Frontal cortex (tissue), 4 donors: Measurements from ENCODE around the gene UVRAG. TPM values are rescaled to one million over a fixed set of nuclear protein-coding genes. Genes with fewer than 3 reads are reported as not detected.

Experiments used
- DNase-seq, 2 donors: peaks; one replicate each; pipeline ENCODE4 v3.0.0; 2012; ENCODE audit warnings: low spot score in 2 of 2
- FAIRE-seq: peaks from 2 replicates; lab custom pipeline; 2012; peaks lifted over from hg19 to GRCh38; lab: Jason Lieb, UNC
- total RNA-seq: library from RNA; depleted of rRNA; stranded (reverse); fragments of >200 nt; gene quantifications from one replicate; pipeline ENCODE4 v1.2.3, GENCODE V29; 2014
- donor health status: control.
- donor health status: control.
- donor health status: control.

Gene UVRAG
- total RNA-seq, 1 donor from 2014 or later: 35.9 TPM

DNA sequence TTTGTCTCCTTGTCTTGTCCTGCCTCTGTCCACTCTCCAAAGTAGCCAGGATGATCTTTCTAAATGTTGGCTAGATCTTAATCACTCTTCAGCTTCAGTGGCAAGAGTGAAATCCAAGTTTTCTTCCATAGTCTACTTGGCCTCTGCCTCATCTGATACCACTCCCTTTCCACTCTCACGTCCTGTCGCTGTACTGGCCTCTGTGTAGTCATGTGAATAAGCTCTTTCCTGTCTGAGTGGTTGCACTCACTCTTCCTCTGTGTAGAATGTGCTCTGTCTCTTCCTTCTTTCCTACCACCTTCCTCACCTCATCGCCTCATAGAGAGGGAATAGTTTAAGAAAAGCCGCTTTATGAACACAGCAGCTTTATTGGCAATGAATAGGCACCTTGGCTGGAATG, 304.8 kb downstream of the UVRAG start:
- DNase-seq (no peak), FAIRE-seq (no peak)

DNA sequence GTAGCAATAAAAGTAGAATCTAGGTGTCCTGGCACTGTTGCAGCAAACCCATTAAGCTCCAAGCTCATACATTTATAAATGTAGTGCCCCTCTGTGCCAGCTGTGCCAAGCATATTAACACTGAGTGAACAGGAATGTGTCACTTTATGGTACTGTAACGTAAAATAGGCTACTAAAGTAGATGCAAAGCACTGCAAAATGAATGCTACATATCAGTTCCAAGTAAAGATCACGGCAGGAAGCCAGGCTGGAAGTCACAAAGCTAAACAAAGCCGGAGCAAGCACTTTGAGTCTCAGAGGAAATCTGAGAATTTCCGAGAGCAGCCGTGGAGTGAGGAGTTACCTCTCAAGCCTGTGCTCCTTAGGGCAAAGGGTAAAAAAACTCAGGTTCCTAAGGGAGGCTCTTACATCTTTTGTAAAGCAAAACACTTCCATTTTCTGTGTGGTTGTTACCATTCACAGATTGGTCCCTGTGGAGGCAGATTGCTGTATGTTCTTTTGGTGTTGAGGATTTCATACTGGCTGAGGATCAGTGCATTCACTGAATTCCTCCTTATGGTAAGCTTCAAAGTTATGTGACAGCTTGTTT, 305.6 kb downstream of the UVRAG start:
- DNase-seq: no peak
- FAIRE-seq: no peak

DNA sequence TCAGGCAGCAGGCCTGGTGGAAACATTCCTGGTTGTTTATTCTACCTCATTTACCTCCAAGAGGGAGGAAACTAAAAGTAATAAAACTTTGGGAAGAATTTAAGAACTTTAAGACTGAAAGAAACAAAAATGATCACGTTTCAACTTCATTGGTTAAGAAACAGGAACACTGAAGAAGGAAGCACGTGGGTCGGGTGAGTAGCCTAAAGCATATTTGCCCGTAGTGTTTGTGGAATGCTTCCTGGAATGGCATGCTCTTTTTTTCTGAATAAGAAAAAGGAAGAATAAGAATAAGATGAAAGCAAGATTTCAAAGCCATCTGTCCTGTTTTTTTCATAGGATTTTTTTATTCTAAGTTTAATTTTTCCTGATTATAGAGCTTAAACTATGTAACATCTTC, 308.2 kb downstream of the UVRAG start:
- no peak for FAIRE-seq
- DNase-seq: no peak

- FAIRE-seq (no peak), DNase-seq (no peak)
Observed at GRCh38 chr11:76124905-76125770, 310.1 kb downstream of the UVRAG start.

DNA sequence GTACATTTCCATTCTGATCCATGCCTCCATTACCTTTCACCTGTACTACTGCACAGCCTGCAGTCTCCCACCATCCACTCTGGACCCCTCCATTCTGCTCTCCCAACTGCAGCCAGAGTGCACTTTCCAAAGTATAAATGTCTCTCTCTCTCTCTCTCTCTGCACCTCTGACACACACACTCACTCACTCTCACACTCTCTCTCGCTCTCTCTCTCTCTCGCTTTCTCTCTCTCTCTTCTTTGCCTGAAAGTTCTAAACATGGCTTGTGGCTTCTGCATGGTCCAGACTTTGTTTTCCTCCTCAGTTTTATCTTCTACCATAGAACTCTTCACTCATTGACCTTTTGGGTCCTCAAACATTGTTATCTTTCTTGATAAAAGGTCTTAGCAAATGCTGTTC, 314.7 kb downstream of the UVRAG start:
- FAIRE-seq: no peak
- DNase-seq: no peak

GRCh38 chr11:76131142-76131541, 316.1 kb downstream of the UVRAG start:
- DNase-seq: no peak
- FAIRE-seq: no peak

GRCh38 chr11:76131671-76132631, 316.9 kb downstream of the UVRAG start:
- FAIRE-seq (no peak), DNase-seq (no peak)

DNA sequence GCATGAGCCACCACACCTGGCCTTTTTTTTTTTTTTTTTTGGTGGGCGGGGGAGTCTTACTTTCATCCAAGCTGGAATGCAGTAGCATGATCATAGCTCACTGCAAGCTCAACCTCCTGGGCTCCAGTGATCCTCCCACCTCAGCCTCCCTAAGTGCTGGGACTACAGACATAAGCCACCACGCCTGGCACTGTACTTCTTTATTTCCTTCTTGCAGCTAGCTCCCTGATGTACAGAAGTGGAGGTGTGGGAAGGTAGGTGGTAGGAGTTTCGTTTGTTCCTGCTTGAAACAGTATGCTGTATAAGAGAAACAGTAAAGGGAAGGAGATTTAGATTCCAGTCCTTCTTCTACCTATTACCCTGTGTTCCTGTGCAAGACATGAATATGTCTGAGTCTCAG, 319.2 kb downstream of the UVRAG start:
- DNase-seq (no peak), FAIRE-seq (no peak)

DNA sequence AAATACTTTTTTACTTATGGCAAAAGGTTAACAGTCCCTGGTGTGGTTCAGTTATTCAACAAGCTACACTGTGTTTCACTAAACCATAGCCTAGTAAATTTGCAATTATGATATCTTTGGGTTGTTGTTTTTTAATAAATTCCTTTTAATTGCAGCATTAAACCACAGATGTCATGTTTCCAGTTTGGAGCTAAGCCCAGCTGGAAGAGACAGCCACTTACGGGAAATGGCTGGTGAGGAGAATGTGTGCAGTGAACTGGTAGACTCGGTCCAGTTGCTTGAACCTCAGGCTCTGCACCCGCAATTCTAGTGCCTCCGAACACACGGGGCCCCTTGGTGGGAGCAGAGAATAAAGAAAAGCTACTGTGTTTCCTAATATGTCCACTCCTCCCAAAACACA, 320.5 kb downstream of the UVRAG start:
- FAIRE-seq (no peak), DNase-seq (no peak)

GRCh38 chr11:76139314-76139713, 324.3 kb downstream of the UVRAG start:
- no peak for DNase-seq
- no peak for FAIRE-seq

DNA sequence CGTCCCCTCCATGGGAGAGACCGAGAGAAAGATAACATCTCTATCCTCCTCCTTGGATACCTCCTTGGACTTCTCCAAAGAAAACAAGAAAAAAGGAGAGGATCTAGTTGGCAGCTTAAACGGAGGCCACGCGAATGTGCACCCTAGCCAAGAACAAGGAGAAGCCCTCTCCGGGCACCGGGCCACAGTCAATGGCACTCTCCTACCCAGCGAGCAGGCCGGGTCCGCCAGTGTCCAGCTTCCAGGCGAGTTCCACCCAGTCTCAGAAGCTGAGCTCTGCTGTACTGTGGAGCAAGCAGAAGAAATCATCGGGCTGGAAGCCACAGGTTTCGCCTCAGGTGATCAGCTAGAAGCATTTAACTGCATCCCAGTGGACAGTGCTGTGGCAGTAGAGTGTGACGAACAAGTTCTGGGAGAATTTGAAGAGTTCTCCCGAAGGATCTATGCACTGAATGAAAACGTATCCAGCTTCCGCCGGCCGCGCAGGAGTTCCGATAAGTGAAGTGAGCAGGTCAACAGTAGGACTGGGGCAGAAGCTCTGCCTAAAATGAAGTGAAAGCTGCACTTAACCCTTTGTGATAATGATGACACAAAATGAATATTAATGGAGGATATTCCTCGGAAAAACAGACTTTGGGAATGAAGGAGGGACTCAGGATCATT, 326.0 kb downstream of the UVRAG start:
- FAIRE-seq: no peak
- DNase-seq: no peak

DNA sequence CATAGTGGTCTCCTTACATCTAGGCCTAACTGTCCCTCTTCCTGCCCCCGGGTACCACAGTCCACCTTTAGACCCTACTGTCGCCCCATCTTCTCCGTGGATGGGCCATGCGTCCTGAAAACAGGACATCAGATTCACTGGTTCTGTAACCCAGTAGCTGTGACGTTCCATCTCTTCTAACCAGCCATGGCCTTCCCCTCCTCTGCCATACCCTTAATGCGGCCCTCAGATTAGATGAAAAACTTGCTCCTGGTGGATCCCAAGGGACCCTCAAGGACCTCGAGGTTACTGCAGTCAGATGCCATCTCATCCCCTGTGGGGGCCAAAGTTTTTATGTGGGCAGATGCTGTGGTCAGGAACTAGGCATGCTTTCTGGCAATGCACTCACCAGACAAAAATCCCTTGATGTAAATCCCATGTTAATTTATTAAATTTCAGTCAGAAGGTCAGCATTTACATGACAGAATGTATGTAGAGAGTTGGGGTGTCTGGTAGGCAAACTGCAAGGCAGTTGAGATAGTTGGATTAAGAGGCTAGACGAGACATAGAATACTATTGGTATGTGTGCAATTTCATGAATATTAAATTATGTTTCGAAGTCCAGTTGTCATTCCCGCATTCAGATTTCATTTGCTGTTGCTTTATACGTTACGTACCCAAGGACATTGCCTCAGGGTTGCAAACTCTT, 327.0 kb downstream of the UVRAG start:
- DNase-seq (no peak), FAIRE-seq (no peak)

DNA sequence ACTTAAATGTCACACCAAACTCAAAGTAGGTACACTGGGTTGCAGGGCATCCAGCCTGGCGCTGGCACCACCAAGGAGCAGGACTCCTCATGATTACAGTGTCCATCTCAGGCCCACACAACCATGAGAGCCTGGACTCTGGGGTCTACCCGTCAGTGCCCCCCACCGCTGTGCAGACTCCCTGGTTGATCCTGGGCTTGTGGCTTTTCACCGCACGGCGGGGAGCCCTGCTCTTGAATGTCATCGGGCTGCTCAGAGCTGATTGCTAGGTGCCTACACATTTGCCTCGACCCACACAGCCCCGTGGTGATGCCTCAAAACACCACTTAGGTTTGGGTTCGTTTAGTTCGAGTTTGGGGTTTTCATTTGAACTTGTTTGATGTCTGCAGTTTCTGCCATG, 328.3 kb downstream of the UVRAG start:
- no peak for FAIRE-seq

GRCh38 chr11:76147106-76147740, 332.2 kb downstream of the UVRAG start:
- FAIRE-seq: no peak
- no peak for DNase-seq

More for the DNA sequence above, 328.3 kb downstream of the UVRAG start:
- no peak for DNase-seq

GRCh38 chr11:76148231-76148630, 333.2 kb downstream of the UVRAG start:
- FAIRE-seq (no peak), DNase-seq (no peak)

DNA sequence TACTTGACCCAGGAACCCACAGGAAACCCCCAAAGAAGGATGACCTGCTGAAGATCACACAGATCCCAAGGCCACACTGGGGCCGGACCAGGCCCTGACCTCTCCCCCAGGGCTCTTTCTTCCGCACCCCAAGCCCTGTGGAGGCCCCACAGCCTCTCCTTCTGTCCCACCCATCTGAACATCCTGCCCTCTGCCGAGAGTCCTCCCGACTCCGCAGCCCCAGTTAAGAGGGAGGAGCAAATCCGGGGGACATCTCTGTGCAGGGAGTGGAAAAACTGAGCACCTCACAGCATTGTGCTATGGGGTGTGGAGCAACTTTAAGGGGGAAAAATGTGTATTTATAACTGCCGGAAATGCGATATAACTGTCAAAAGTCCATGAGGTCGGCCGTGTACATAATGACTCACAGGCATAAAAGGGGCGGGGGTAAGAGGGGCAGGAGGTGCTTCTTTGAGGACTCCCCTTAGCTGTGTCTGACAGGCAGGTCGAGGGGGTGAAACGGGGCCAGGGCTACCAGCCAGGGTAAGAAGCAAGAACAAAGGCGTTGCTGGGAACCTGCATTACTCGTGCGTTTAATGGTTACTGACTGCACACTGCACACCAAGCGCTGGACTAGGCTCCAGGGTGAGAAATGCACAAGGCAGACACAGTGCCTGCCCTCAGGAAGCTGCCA, 334.1 kb downstream of the UVRAG start:
- DNase-seq: no peak

GRCh38 chr11:76149713-76150112, 334.7 kb downstream of the UVRAG start:
- FAIRE-seq (no peak), DNase-seq (no peak)

More for the DNA sequence above, 334.1 kb downstream of the UVRAG start:
- FAIRE-seq: no peak

- no peak for DNase-seq
- no peak for FAIRE-seq
Observed at GRCh38 chr11:76150141-76150540, 335.1 kb downstream of the UVRAG start.
